GM12878 (cell line): Measurements from ENCODE around the gene DMD. TPM values are rescaled to one million over a fixed set of nuclear protein-coding genes. Genes with fewer than 3 reads are reported as not detected.

ENCODE experiments used
- ATAC-seq: fragments of 200-7000 bp; cut with Tn5 transposase; 3 replicates; pipeline ENCODE4 v1.9.1; 2020; ENCODE audit warnings: mild to moderate bottlenecking, moderate library complexity
- BruUV-seq: library from RNA; stranded (reverse); fragments of 400-500 nt; replicated peaks from 2 replicates; lab custom pipeline; 2021; lab: Mats Ljungman, UMichigan
- CTCF ChIA-PET: fragments of 300-600 bp; sonication (Branson Sonifier 250); formaldehyde crosslinking; extraction: SDS; loops from one replicate; lab custom pipeline; 2021; ENCODE audit warnings: inconsistent platforms; lab: Yijun Ruan, JAX
- POLR2A ChIA-PET: fragments of 350-600 bp; formaldehyde crosslinking; extraction: SDS; loops from one replicate; lab custom pipeline; 2021; ENCODE audit warnings: inconsistent platforms; lab: Charles Lee
- RAD21 ChIA-PET: fragments of 300-600 bp; sonication (Branson Sonifier 250); formaldehyde crosslinking; loops from one replicate; lab custom pipeline; 2023; ENCODE audit warnings: antibody characterized with exemption; ENCODE audit not compliant: unreplicated experiment; lab: Charles Lee
- SMC1A ChIA-PET: fragments of 300-600 bp; sonication (Branson Sonifier 250); formaldehyde crosslinking; loops from one replicate; lab custom pipeline; 2023; ENCODE audit not compliant: unreplicated experiment, uncharacterized antibody; lab: Charles Lee
- DNase-seq: peaks from one replicate; pipeline ENCODE4 v3.0.0-alpha.2; 2011; ENCODE audit warnings: low read depth, low spot score
- FAIRE-seq: peaks from 3 replicates; lab custom pipeline; 2011; peaks lifted over from hg19 to GRCh38; lab: Jason Lieb, UNC
- H2AFZ ChIP-seq: 2 replicates; pipeline ENCODE4 v1.6.0; 2011; ENCODE audit warnings: low read depth, low read length, control low read depth; ENCODE audit not compliant: control insufficient read depth
- H3K27ac ChIP-seq: 2 replicates; pipeline ENCODE4 v1.5.1; 2011; ENCODE audit warnings: control low read depth; ENCODE audit not compliant: control insufficient read depth, insufficient read depth
- H3K27me3 ChIP-seq, 2 experiments: replicated peaks in 1 of 2; 2 replicates each; pipeline versions ENCODE4 v1.6.0 to v1.6.1; 2011; ENCODE audit warnings: low read length in 1 of 2; ENCODE audit not compliant: control insufficient read depth in 2 of 2, insufficient read depth in 2 of 2
- H3K36me3 ChIP-seq, 2 experiments: 2 replicates each; pipeline ENCODE4 v1.5.1; 2011; ENCODE audit warnings: low read length in 1 of 2; ENCODE audit not compliant: control insufficient read depth in 2 of 2, insufficient read depth in 2 of 2
- H3K4me1 ChIP-seq: 2 replicates; pipeline ENCODE4 v1.6.1; 2011; ENCODE audit warnings: mild to moderate bottlenecking, low read length, moderate library complexity, mixed read lengths; ENCODE audit not compliant: control insufficient read depth, insufficient read depth
- H3K4me2 ChIP-seq: 2 replicates; pipeline ENCODE4 v1.6.0; 2011; ENCODE audit warnings: control low read depth; ENCODE audit not compliant: control insufficient read depth, insufficient read depth
- H3K4me3 ChIP-seq: fragments of 200-600 bp; sonication (generic); 2 replicates; pipeline ENCODE4 v1.5.1; 2016
- H3K79me2 ChIP-seq: 2 replicates; pipeline ENCODE4 v1.6.0; 2011; ENCODE audit warnings: low read length; ENCODE audit not compliant: control insufficient read depth, insufficient read depth
- H3K9ac ChIP-seq: 2 replicates; pipeline ENCODE4 v1.8.0; 2011; ENCODE audit warnings: low read length, control low read depth, mixed read lengths; ENCODE audit not compliant: control insufficient read depth, insufficient read depth
- H3K9me3 ChIP-seq: replicated peaks from 3 replicates; pipeline ENCODE4 v1.5.1; 2011; ENCODE audit warnings: mild to moderate bottlenecking, low read length; ENCODE audit not compliant: control insufficient read depth, insufficient read depth
- H4K20me1 ChIP-seq: 2 replicates; pipeline ENCODE4 v1.6.0; 2011; ENCODE audit not compliant: control insufficient read depth, insufficient read depth
- ASH2L ChIP-seq: fragments of 300-600, 200-600 bp; sonication (generic); IDR thresholded peaks from 2 replicates; pipeline ENCODE4 v1.6.1; 2017; ENCODE audit warnings: low read depth, mild to moderate bottlenecking, borderline replicate concordance
- CHD4 ChIP-seq: fragments of 200-600 bp; sonication (generic); IDR thresholded peaks from 2 replicates; pipeline ENCODE4 v1.6.1; 2016; ENCODE audit warnings: mild to moderate bottlenecking
- CTCF ChIP-seq, 3 experiments: IDR thresholded peaks in 2 of 3; conservative IDR thresholded peaks in 1 of 3; 2 replicates each; pipeline ENCODE4 v1.5.1; 2011; ENCODE audit warnings: low read depth in 3 of 3, low read length in 3 of 3, mild to moderate bottlenecking in 3 of 3, control low read depth in 2 of 3, moderate library complexity in 2 of 3, inconsistent platforms in 1 of 3, mixed read lengths in 1 of 3; ENCODE audit not compliant: control insufficient read depth in 2 of 3, insufficient read depth in 1 of 3; ENCODE audit errors: extremely low read depth in 1 of 3
- EGR1 ChIP-seq, 2 experiments: IDR thresholded peaks; 1 replicate in 1 of 2; 2 replicates in 1 of 2; pipeline ENCODE4 v1.6.1; 2011 to 2012; ENCODE audit warnings: low read depth in 2 of 2, low read length in 2 of 2, borderline replicate concordance in 1 of 2, mild to moderate bottlenecking in 1 of 2, moderate library complexity in 1 of 2
- GABPA ChIP-seq: IDR thresholded peaks from 2 replicates; pipeline ENCODE4 v1.6.1; 2014; ENCODE audit warnings: antibody characterized with exemption, low read depth, mild to moderate bottlenecking, inconsistent platforms
- IRF4 ChIP-seq: IDR thresholded peaks from 2 replicates; pipeline ENCODE4 v1.6.1; 2011; ENCODE audit warnings: low read depth, low read length
- NRF1 ChIP-seq: conservative IDR thresholded peaks from 2 replicates; pipeline ENCODE4 v1.6.1; 2011; ENCODE audit warnings: mild to moderate bottlenecking, low read depth, low read length, improper control_type of control experiment
- STAT3 ChIP-seq: IDR thresholded peaks from 2 replicates; pipeline ENCODE4 v1.6.1; 2011; ENCODE audit warnings: low read depth, low read length, improper control_type of control experiment
- ZNF622 ChIP-seq: fragments of 450-650 bp; IDR thresholded peaks from 2 replicates; pipeline ENCODE4 v1.6.1; 2017; ENCODE audit warnings: mild to moderate bottlenecking, inconsistent platforms
- WGBS: methylation state at CpG from one replicate; pipeline ENCODE4 v1.1.6; 2016; ENCODE audit warnings: low lambda C conversion rate; ENCODE audit not compliant: insufficient replicate concordance, insufficient coverage; ENCODE audit errors: missing lambda C conversion rate; 5-methylcytosine and 5-hydroxymethylcytosine counted together
- in situ Hi-C: fragments of 300-500 bp; cut with MboI; formaldehyde crosslinking; loops from 9 replicates; pipeline ENCODE4 v1.14.3; 2018; ENCODE audit warnings: mixed read lengths
- intact Hi-C: fragments of 100-400 bp; cut with micrococcal nuclease; formaldehyde crosslinking; loops from one replicate; pipeline ENCODE4 v1.14.2; 2022; ENCODE audit not compliant: unreplicated experiment
- polyA plus RNA-seq, 11 experiments: library from polyadenylated mRNA; depleted of rRNA in 4 of 11; unstranded in 6 of 11; stranded (reverse) in 5 of 11; fragments of >200 nt; fragmentation: Nextera tagmentation in 4 of 11; fragmentation: Illumina TruSeq in 1 of 11; extraction: Ambion mirVana in 4 of 11; extraction: Trizol in 1 of 11; gene quantifications; 1 replicate in 1 of 11; 2 replicates in 10 of 11; pipeline versions ENCODE4 v1.2.1 to v1.2.3, GENCODE V29; 2011 to 2016; ENCODE audit warnings: inconsistent platforms in 2 of 11, missing spikeins in 2 of 11, low read depth in 1 of 11
- total RNA-seq, 4 experiments: library from RNA; depleted of rRNA in 3 of 4; stranded (reverse); fragments of >200 nt in 3 of 4; fragmentation: Illumina TruSeq in 1 of 4; extraction: Trizol in 1 of 4; gene quantifications; 2 replicates each; pipeline versions ENCODE4 v1.2.1 to v1.2.3, GENCODE V29; 2013 to 2021
- TF ChIP-seq, protein P1 (sequence below): fragments of 150-350 bp; IDR thresholded peaks from 2 replicates; pipeline ENCODE4 v1.6.1; 2014; ENCODE audit warnings: mild to moderate bottlenecking, low read depth, low read length
- TF ChIP-seq, protein P2 (sequence below): fragments of 450-650 bp; IDR thresholded peaks from 2 replicates; pipeline ENCODE4 v1.6.1; 2017; ENCODE audit warnings: mild to moderate bottlenecking, low read depth, inconsistent platforms; ENCODE audit not compliant: poor library complexity, severe bottlenecking

DMD gene
- total and polyA plus RNA-seq, 10 of the 15 experiments (the other 5 are each of a cell fraction or from before 2014, with no cell fraction given) = 1.4 to 24.3 (median 4.3) TPM

GRCh38 chrX:32788936-32789335 is 422.4 kb downstream of the DMD start:
- no peak overlapping the region for H3K9ac ChIP-seq
- no peak overlapping the region for H2AFZ ChIP-seq
- no peak overlapping the region for H3K4me3 ChIP-seq
- no peaks in the 10 kb centered on the region for H3K36me3 ChIP-seq
- 0% methylated on average over 1 of the region's 1 CpG for WGBS
- in situ Hi-C loops = no loop called here
- no peaks in the 10 kb centered on the region for H3K9me3 ChIP-seq
- no peaks in the 10 kb centered on the region for H3K4me1 ChIP-seq
- H4K20me1 ChIP-seq = no peaks in the 10 kb centered on the region
- DNase-seq (no peak), FAIRE-seq (no peak), ATAC-seq (no peak)
- no peaks in the 10 kb centered on the region for H3K79me2 ChIP-seq
- ChIA-PET SMC1A (no interaction called here), RAD21 (no interaction called here), CTCF (no interaction called here), POLR2A (no interaction called here)
- no peak overlapping the region for H3K27ac ChIP-seq
- intact Hi-C loops = no loop called here
- H3K4me2 ChIP-seq = no peak overlapping the region
- TF ChIP-seq ASH2L = no peak
- TF ChIP-seq EGR1 (IDR thresholded peaks at IDR 0.05; ENCODE audit: borderline replicate concordance in 1 of 2, low read depth in 2 of 2, low read length in 2 of 2) = no peak
- no peak for TF ChIP-seq CHD4
- no peak for TF ChIP-seq STAT3
- TF ChIP-seq GABPA = no peak
- TF ChIP-seq ZNF622 = no peak
- TF ChIP-seq, protein P1, sequence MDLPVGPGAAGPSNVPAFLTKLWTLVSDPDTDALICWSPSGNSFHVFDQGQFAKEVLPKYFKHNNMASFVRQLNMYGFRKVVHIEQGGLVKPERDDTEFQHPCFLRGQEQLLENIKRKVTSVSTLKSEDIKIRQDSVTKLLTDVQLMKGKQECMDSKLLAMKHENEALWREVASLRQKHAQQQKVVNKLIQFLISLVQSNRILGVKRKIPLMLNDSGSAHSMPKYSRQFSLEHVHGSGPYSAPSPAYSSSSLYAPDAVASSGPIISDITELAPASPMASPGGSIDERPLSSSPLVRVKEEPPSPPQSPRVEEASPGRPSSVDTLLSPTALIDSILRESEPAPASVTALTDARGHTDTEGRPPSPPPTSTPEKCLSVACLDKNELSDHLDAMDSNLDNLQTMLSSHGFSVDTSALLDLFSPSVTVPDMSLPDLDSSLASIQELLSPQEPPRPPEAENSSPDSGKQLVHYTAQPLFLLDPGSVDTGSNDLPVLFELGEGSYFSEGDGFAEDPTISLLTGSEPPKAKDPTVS = no peak
- no peak for TF ChIP-seq CTCF (IDR thresholded peaks at IDR 0.05 in 2 of 3, conservative IDR thresholded peaks at IDR 0.05 in 1 of 3; ENCODE audit: control insufficient read depth in 2 of 3, extremely low read depth in 1 of 3, insufficient read depth in 1 of 3, low read depth in 3 of 3, low read length in 3 of 3)
- TF ChIP-seq IRF4 = no peak
- TF ChIP-seq, protein P2, sequence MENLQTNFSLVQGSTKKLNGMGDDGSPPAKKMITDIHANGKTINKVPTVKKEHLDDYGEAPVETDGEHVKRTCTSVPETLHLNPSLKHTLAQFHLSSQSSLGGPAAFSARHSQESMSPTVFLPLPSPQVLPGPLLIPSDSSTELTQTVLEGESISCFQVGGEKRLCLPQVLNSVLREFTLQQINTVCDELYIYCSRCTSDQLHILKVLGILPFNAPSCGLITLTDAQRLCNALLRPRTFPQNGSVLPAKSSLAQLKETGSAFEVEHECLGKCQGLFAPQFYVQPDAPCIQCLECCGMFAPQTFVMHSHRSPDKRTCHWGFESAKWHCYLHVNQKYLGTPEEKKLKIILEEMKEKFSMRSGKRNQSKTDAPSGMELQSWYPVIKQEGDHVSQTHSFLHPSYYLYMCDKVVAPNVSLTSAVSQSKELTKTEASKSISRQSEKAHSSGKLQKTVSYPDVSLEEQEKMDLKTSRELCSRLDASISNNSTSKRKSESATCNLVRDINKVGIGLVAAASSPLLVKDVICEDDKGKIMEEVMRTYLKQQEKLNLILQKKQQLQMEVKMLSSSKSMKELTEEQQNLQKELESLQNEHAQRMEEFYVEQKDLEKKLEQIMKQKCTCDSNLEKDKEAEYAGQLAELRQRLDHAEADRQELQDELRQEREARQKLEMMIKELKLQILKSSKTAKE = no peak
- TF ChIP-seq NRF1 = no peak
- H3K27me3 ChIP-seq = no peaks in the 10 kb centered on the region
- BruUV-seq = no TSS peak
